H9 (cell line): ENCODE results near the gene ENPP7. TPM values are rescaled to one million over a fixed set of nuclear protein-coding genes. Genes with fewer than 3 reads are reported as not detected.

Experiments used
- DNase-seq: peaks from one replicate; pipeline ENCODE4 v3.0.0-alpha.2; 2017
- H2AFZ ChIP-seq: one replicate; pipeline ENCODE4 v1.6.1; 2013; ENCODE audit warnings: mild to moderate bottlenecking, low read length, control low read depth, moderate library complexity
- H2AK5ac ChIP-seq: 2 replicates; pipeline ENCODE4 v1.6.1; 2013; ENCODE audit warnings: low read length, control low read depth, mixed read lengths; ENCODE audit not compliant: insufficient read length
- H2BK120ac ChIP-seq: one replicate; pipeline ENCODE4 v1.6.1; 2013; ENCODE audit warnings: low read depth, mild to moderate bottlenecking, low read length, control low read depth, inconsistent platforms; ENCODE audit not compliant: poor library complexity, severe bottlenecking
- H2BK12ac ChIP-seq: 2 replicates; pipeline ENCODE4 v1.6.1; 2013; ENCODE audit warnings: low read length, control low read depth, mixed read lengths, low read depth; ENCODE audit not compliant: insufficient read length
- H2BK15ac ChIP-seq: 2 replicates; pipeline ENCODE4 v1.6.1; 2013; ENCODE audit warnings: low read depth, low read length, control low read depth
- H2BK20ac ChIP-seq: one replicate; pipeline ENCODE4 v1.6.1; 2013; ENCODE audit warnings: low read depth, mild to moderate bottlenecking, low read length, control low read depth, inconsistent platforms; ENCODE audit not compliant: poor library complexity, severe bottlenecking
- H2BK5ac ChIP-seq: 2 replicates; pipeline ENCODE4 v1.6.1; 2013; ENCODE audit warnings: low read length, control low read depth, mixed read lengths; ENCODE audit not compliant: insufficient read length
- H3K14ac ChIP-seq: 2 replicates; pipeline ENCODE4 v1.6.1; 2013; ENCODE audit warnings: low read length, control low read depth; ENCODE audit not compliant: insufficient read depth
- H3K18ac ChIP-seq: 2 replicates; pipeline ENCODE4 v1.6.1; 2013; ENCODE audit warnings: low read depth, mild to moderate bottlenecking, mixed read lengths, low read length, control low read depth; ENCODE audit not compliant: insufficient read length
- H3K23ac ChIP-seq: 2 replicates; pipeline ENCODE4 v1.6.1; 2013; ENCODE audit warnings: low read length, control low read depth, mixed read lengths, low read depth; ENCODE audit not compliant: insufficient read length
- H3K23me2 ChIP-seq: 2 replicates; pipeline ENCODE4 v1.6.1; 2013; ENCODE audit warnings: low read depth, mild to moderate bottlenecking, mixed read lengths, low read length, control low read depth; ENCODE audit not compliant: insufficient read length, poor library complexity, severe bottlenecking
- H3K27ac ChIP-seq: 2 replicates; pipeline ENCODE4 v1.5.1; 2013; ENCODE audit warnings: low read length, control low read depth, mixed read lengths, low read depth; ENCODE audit not compliant: insufficient read length
- H3K27me3 ChIP-seq: 2 replicates; pipeline ENCODE4 v1.6.1; 2013; ENCODE audit warnings: low read length, control low read depth, inconsistent platforms; ENCODE audit not compliant: insufficient read depth
- H3K4ac ChIP-seq: 2 replicates; pipeline ENCODE4 v1.6.1; 2013; ENCODE audit warnings: low read depth, mild to moderate bottlenecking, control low read depth, inconsistent platforms, low read length, moderate library complexity
- H3K4me1 ChIP-seq: 2 replicates; pipeline ENCODE4 v1.6.1; 2013; ENCODE audit warnings: low read length, control low read depth, inconsistent platforms; ENCODE audit not compliant: insufficient read depth
- H3K4me2 ChIP-seq: 2 replicates; pipeline ENCODE4 v1.6.1; 2013; ENCODE audit warnings: low read length, control low read depth, mixed read lengths; ENCODE audit not compliant: insufficient read length, insufficient read depth
- H3K56ac ChIP-seq: 2 replicates; pipeline ENCODE4 v1.6.1; 2013; ENCODE audit warnings: low read depth, mild to moderate bottlenecking, mixed read lengths, low read length, control low read depth; ENCODE audit not compliant: insufficient read length
- H3K79me1 ChIP-seq: 2 replicates; pipeline ENCODE4 v1.6.1; 2013; ENCODE audit warnings: low read depth, mild to moderate bottlenecking, moderate library complexity, low read length, control low read depth, inconsistent platforms; ENCODE audit not compliant: insufficient read depth, poor library complexity, severe bottlenecking
- H3K79me2 ChIP-seq: 2 replicates; pipeline ENCODE4 v1.6.1; 2013; ENCODE audit warnings: low read length, control low read depth, inconsistent platforms; ENCODE audit not compliant: insufficient read depth
- H3K9ac ChIP-seq: 2 replicates; pipeline ENCODE4 v1.6.1; 2013; ENCODE audit warnings: low read length, control low read depth, mixed read lengths; ENCODE audit not compliant: insufficient read length; ENCODE audit errors: extremely low read depth
- H3K9me3 ChIP-seq: one replicate; pipeline ENCODE4 v1.6.1; 2013; ENCODE audit warnings: low read depth, low read length, inconsistent platforms; ENCODE audit not compliant: control insufficient read depth
- H3T11ph ChIP-seq: one replicate; pipeline ENCODE4 v1.6.1; 2013; ENCODE audit warnings: mild to moderate bottlenecking, low read length, control low read depth, inconsistent platforms
- H4K20me1 ChIP-seq: one replicate; pipeline ENCODE4 v1.6.1; 2013; ENCODE audit not compliant: control insufficient read depth, insufficient read length, insufficient read depth
- H4K5ac ChIP-seq: 2 replicates; pipeline ENCODE4 v1.6.1; 2013; ENCODE audit warnings: low read depth, mild to moderate bottlenecking, mixed read lengths, low read length, control low read depth; ENCODE audit not compliant: insufficient read length
- H4K8ac ChIP-seq: replicated peaks from 2 replicates; pipeline ENCODE4 v1.6.1; 2013; ENCODE audit warnings: low read length, control low read depth, mixed read lengths, low read depth; ENCODE audit not compliant: insufficient read length
- H4K91ac ChIP-seq: 2 replicates; pipeline ENCODE4 v1.6.1; 2013; ENCODE audit warnings: low read depth, mild to moderate bottlenecking, moderate library complexity, mixed read lengths, low read length, control low read depth; ENCODE audit not compliant: insufficient read length
- H3K27ac Mint-ChIP-seq, 3 experiments: 2 replicates in 2 of 3; 3 replicates in 1 of 3; pipeline ENCODE4 v1.8.0; 2020 to 2021; ENCODE audit warnings: mixed read lengths in 3 of 3, mild to moderate bottlenecking in 1 of 3, moderate library complexity in 1 of 3
- H3K27me3 Mint-ChIP-seq: 2 replicates; pipeline ENCODE4 v1.8.0; 2021; ENCODE audit warnings: low read depth, mild to moderate bottlenecking, moderate library complexity, mixed read lengths
- H3K36me3 Mint-ChIP-seq, 3 experiments: 2 replicates in 2 of 3; 3 replicates in 1 of 3; pipeline ENCODE4 v1.8.0; 2020 to 2021; ENCODE audit warnings: low read depth in 3 of 3, mixed read lengths in 3 of 3; ENCODE audit not compliant: insufficient read depth in 1 of 3
- H3K4me1 Mint-ChIP-seq, 2 experiments: 2 replicates each; pipeline ENCODE4 v1.8.0; 2020; ENCODE audit warnings: mixed read lengths in 2 of 2
- H3K4me3 Mint-ChIP-seq, 2 experiments: 2 replicates in 1 of 2; 3 replicates in 1 of 2; pipeline ENCODE4 v1.8.0; 2020 to 2021; ENCODE audit warnings: mild to moderate bottlenecking in 2 of 2, mixed read lengths in 2 of 2, moderate library complexity in 1 of 2
- H3K9me3 Mint-ChIP-seq, 2 experiments: 2 replicates in 1 of 2; 3 replicates in 1 of 2; pipeline ENCODE4 v1.8.0; 2020; ENCODE audit warnings: mild to moderate bottlenecking in 2 of 2, mixed read lengths in 2 of 2, moderate library complexity in 1 of 2
- CTCF ChIP-seq: fragments of 200-600 bp; sonication (generic); conservative IDR thresholded peaks from 3 replicates; pipeline ENCODE4 v1.8.0; 2021; ENCODE audit warnings: antibody characterized with exemption, mild to moderate bottlenecking
- WGBS: extraction: QIAGEN DNeasy Blood & Tissue Kit; methylation state at CpG from one replicate; pipeline ENCODE4 v1.1.7; 2013; ENCODE audit warnings: missing lambda C conversion rate, low lambda C conversion rate, mixed read lengths; ENCODE audit not compliant: insufficient read length; ENCODE audit errors: extremely low coverage; 5-methylcytosine and 5-hydroxymethylcytosine counted together
- total RNA-seq: library from RNA; stranded (reverse); gene quantifications from 2 replicates; pipeline ENCODE4 v1.2.1, GENCODE V29; 2021

Gene ENPP7
- total RNA-seq, 1 experiment from 2014 or later, result not detected

- Histone ChIP-seq H3K27ac (no peak overlapping the region), H4K5ac (no peak overlapping the region), H4K91ac (no peak overlapping the region), H2BK12ac (no peak overlapping the region), H2AFZ (no peak overlapping the region), H3K56ac (no peak overlapping the region), H3K23ac (no peak overlapping the region), H2AK5ac (no peak overlapping the region), H3K79me1 (no peaks in the 10 kb centered on the region), H3K4ac (no peak overlapping the region), H3K79me2 (no peaks in the 10 kb centered on the region), H4K20me1 (peaks cover 5% of the 10 kb centered on the region), H2BK15ac (no peak overlapping the region), H3K14ac (no peak overlapping the region), H2BK20ac (no peak overlapping the region), H2BK120ac (no peak overlapping the region), H3T11ph (no peak overlapping the region), H3K9me3 (no peaks in the 10 kb centered on the region), H3K9ac (no peak overlapping the region), H3K18ac (peak overlapping the region; percentile 1), H3K4me2 (peak overlapping the region; percentile 59), H2BK5ac (no peak overlapping the region), H3K23me2 (peaks cover 14% of the 10 kb centered on the region), H3K27me3 (peaks cover 17% of the 10 kb centered on the region), H3K4me1 (peaks cover 2% of the 10 kb centered on the region; the same call in 1 of the 2 replicates), H4K8ac (no peak overlapping the region)
- no peak overlapping the region for H3K27ac Mint-ChIP-seq
- H3K9me3 Mint-ChIP-seq, result no peaks in the 10 kb centered on the region
- H3K4me3 Mint-ChIP-seq, result peak overlapping the region; percentile 54 to 85
- H3K27me3 Mint-ChIP-seq, result peaks cover 90% of the 10 kb centered on the region
- peak; percentile 64 for DNase-seq
- WGBS, result no CpG with 5 or more reads among the region's 74 CpGs
- no peak for TF ChIP-seq CTCF
- H3K36me3 Mint-ChIP-seq, result no peaks in the 10 kb centered on the region
- peaks cover 12 to 16% of the 10 kb centered on the region in 2 experiments for H3K4me1 Mint-ChIP-seq
Observed at GRCh38 chr17:79747508-79748294, 17.0 kb downstream of the ENPP7 start.
